Neural progenitor cell (in vitro differentiated cells): ENCODE measurements around the gene ACACA.

Experiments used
- CTCF ChIP-seq: fragments of 200-600 bp; sonication (generic); IDR thresholded peaks from 2 replicates; pipeline ENCODE4 v1.5.1; 2017; ENCODE audit warnings: antibody characterized with exemption, mild to moderate bottlenecking
- EZH2 ChIP-seq: fragments of 200-600 bp; sonication (generic); IDR thresholded peaks from 2 replicates; pipeline ENCODE4 v1.6.1; 2017; ENCODE audit warnings: antibody characterized with exemption, mild to moderate bottlenecking, moderate library complexity
- EZH2phosphoT487 ChIP-seq: fragments of 200-600 bp; sonication (generic); IDR thresholded peaks from 2 replicates; pipeline ENCODE4 v1.6.1; 2017; ENCODE audit warnings: antibody characterized with exemption

- TF ChIP-seq CTCF (no peak), EZH2 (no peak), EZH2phosphoT487 (no peak)
Observed at GRCh38 chr17:37291351-37291750, 115.3 kb downstream of the ACACA start.
